SJCRH30 (cell line): ENCODE results near the gene DDX17. TPM values are rescaled to one million over a fixed set of nuclear protein-coding genes. Genes with fewer than 3 reads are reported as not detected.

Experiments used
- DNase-seq, 2 experiments: peaks; one replicate each; pipeline ENCODE4 v3.0.0-alpha.2; 2015 to 2020
- H3K27ac ChIP-seq: fragments of 250-450 bp; sonication (Bioruptor Pico); 2 replicates; pipeline ENCODE4 v1.5.1; 2020; ENCODE audit warnings: mild to moderate bottlenecking, moderate library complexity
- H3K27me3 ChIP-seq: fragments of 250-450 bp; sonication (Bioruptor Pico); 2 replicates; pipeline ENCODE4 v1.5.1; 2020; ENCODE audit warnings: mild to moderate bottlenecking, moderate library complexity
- H3K36me3 ChIP-seq: fragments of 250-450 bp; sonication (Bioruptor Pico); 2 replicates; pipeline ENCODE4 v1.5.1; 2020; ENCODE audit warnings: mild to moderate bottlenecking, moderate library complexity
- H3K4me1 ChIP-seq: fragments of 250-450 bp; sonication (Bioruptor Pico); 2 replicates; pipeline ENCODE4 v1.5.1; 2020; ENCODE audit warnings: mild to moderate bottlenecking, moderate library complexity
- H3K4me3 ChIP-seq: fragments of 250-450 bp; sonication (Bioruptor Pico); 2 replicates; pipeline ENCODE4 v1.5.1; 2020; ENCODE audit warnings: mild to moderate bottlenecking, moderate library complexity
- H3K9me3 ChIP-seq: fragments of 250-450 bp; sonication (Bioruptor Pico); replicated peaks from 2 replicates; pipeline ENCODE4 v1.5.1; 2020; ENCODE audit warnings: mild to moderate bottlenecking, moderate library complexity
- total RNA-seq: library from RNA; depleted of rRNA; stranded (reverse); fragments of >200 nt; shearing (Covaris generic); gene quantifications from 2 replicates; pipeline ENCODE4 v1.2.3, GENCODE V29; 2014; rRNA removed

DDX17 gene
- total RNA-seq, 1 experiment from 2014 or later: 356 TPM

DNA sequence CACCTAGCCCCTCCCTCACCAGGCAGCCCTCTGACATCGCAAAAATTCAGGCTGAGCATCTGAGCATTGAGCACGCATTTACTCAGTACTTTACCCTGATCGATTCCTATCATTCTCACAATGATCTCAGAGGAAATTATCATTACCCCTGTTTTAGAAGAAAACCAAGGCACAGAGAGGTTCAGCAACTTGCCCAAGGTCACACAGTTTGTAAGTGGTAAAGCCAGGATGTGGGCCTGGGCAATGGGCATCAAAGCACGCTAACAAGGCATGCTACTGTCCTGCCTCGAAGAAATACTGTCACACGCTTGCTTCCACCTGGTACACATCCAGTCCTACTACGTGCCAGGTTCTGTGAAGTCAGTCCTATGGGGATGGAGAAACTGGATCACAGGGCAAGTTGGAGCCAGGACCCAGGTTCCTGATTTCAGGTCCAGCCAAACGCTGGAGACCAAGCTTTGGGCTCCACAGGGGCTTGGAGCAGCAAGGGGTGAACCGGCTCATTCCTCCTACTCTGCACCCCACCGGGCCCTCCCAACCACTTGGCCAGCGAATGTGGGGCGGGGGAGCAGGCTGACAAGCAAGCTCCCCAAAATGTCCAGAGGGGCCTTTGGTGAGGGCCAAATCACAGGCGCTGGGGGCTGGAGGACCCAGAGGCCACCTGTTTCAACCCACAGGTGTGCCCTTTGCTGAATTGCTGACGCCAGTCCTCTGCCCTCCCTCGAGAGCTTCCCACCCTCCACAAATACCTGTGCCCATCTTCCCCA is 69.3 kb downstream of the DDX17 start:
- H3K27me3 ChIP-seq: no peaks in the 10 kb centered on the region
- H3K9me3 ChIP-seq: no peaks in the 10 kb centered on the region
- H3K4me1 ChIP-seq: no peaks in the 10 kb centered on the region
- DNase-seq: no peak
- H3K36me3 ChIP-seq: no peaks in the 10 kb centered on the region
- no peak overlapping the region for H3K27ac ChIP-seq
- H3K4me3 ChIP-seq: no peak overlapping the region

DNA sequence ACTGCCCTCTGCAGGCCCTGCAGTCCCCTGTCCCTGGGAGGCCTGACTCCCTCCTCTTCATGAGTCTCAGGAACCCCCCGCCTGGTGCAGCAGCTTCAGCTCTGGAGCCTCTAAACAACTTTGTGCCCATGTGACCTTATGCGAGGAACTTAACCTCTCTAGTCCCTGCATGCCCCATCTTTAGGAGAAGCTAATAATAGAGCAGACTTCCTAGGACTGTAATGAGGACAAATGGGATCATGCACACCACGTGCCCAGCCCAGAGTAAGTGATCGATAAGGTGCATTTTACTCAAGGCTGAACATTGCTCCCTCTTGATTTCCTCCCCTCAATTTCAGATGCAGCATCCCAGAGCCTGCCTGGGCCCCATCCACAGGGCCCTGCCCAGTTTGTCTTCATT is 70.1 kb downstream of the DDX17 start:
- H3K27me3 ChIP-seq: no peaks in the 10 kb centered on the region
- no peak overlapping the region for H3K4me3 ChIP-seq
- no peak overlapping the region for H3K27ac ChIP-seq
- no peak for DNase-seq
- H3K9me3 ChIP-seq: no peaks in the 10 kb centered on the region
- no peaks in the 10 kb centered on the region for H3K4me1 ChIP-seq
- no peaks in the 10 kb centered on the region for H3K36me3 ChIP-seq

DNA sequence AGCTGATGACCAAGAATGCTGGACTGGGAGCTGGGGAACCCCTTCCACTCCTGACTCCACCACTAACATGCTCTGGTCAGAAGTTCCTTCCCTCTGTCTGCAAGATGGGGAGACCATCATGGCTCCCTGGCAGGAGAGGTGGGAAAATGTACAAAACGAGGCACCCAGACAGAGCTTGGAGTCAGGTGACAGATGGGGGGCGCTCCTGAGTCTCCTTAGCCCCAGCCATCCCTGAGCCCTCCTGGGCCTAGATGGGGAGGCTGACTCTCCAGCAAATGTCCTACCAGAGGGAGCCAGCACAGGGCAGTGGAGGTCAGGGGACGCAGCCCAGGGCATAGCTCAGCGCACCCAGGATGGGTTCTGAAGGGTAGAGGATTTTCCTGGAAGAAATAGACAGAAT is 71.1 kb downstream of the DDX17 start:
- Histone ChIP-seq H3K4me1 (no peaks in the 10 kb centered on the region), H3K27ac (no peak overlapping the region), H3K4me3 (no peak overlapping the region)

GRCh38 chr22:38433871-38434270 is 72.2 kb downstream of the DDX17 start:
- Histone ChIP-seq H3K4me1 (peaks cover 3% of the 10 kb centered on the region; the same call in 1 of the 2 replicates), H3K36me3 (no peaks in the 10 kb centered on the region), H3K27me3 (no peaks in the 10 kb centered on the region), H3K9me3 (no peaks in the 10 kb centered on the region), H3K27ac (no peak overlapping the region), H3K4me3 (no peak overlapping the region)
- DNase-seq: no peak

More for the DNA sequence above, 71.1 kb downstream of the DDX17 start:
- Histone ChIP-seq H3K27me3 (no peaks in the 10 kb centered on the region), H3K9me3 (no peaks in the 10 kb centered on the region), H3K36me3 (no peaks in the 10 kb centered on the region)
- no peak for DNase-seq

Other genes with a start within 250 kb of the DDX17 start
- gene TMEM184B, start 233.3 kb downstream of the DDX17 start, total RNA-seq: 16.9 and 18.7 TPM in 2 replicates
- gene CSNK1E, start 188.9 kb downstream of the DDX17 start, total RNA-seq: 142 and 143 TPM in 2 replicates
- gene KCNJ4, start 51.1 kb downstream of the DDX17 start, total RNA-seq: 0.04 and 0.25 TPM in 2 replicates
- 2.2 and 2.3 TPM in 2 replicates for gene KDELR3, start 38.2 kb downstream of the DDX17 start, total RNA-seq
- not detected in 2 replicates for gene DMC1, start 63.9 kb upstream of the DDX17 start, total RNA-seq
- 0.47 and 0.66 TPM in 2 replicates for gene FAM227A, start 150.1 kb upstream of the DDX17 start, total RNA-seq
- gene CBY1, start 150.3 kb upstream of the DDX17 start, total RNA-seq: 8.2 and 9.9 TPM in 2 replicates
- gene TOMM22, start 175.6 kb upstream of the DDX17 start, total RNA-seq: 79.0 and 84.3 TPM in 2 replicates
- gene JOSD1, start 194.6 kb upstream of the DDX17 start, total RNA-seq: 25.9 and 26.5 TPM in 2 replicates
- 27.2 and 28.1 TPM in 2 replicates for gene GTPBP1, start 199.6 kb upstream of the DDX17 start, total RNA-seq
- gene SUN2, start 249.7 kb upstream of the DDX17 start, total RNA-seq: 67.3 TPM in 2 replicates